Posterior vena cava (tissue), 2 donors: ENCODE data around the gene ARHGEF37. TPM values are rescaled to one million over a fixed set of nuclear protein-coding genes. Genes with fewer than 3 reads are reported as not detected.
"Not testable (repeated sequence)": the region's sequence is repeated elsewhere in the genome, so short reads cannot be mapped to it uniquely, and the experiment has no call there.

Experiments
- DNase-seq: peaks from one replicate; pipeline ENCODE4 v3.0.0-alpha.2; 2020; ENCODE audit warnings: low spot score
- intact Hi-C, 2 donors: fragments of 100-400 bp; cut with DNase I; formaldehyde crosslinking; loops; one replicate each; pipeline versions ENCODE4 v1.14.1 to v1.14.2; 2022 to 2023
- total RNA-seq, 2 donors: library from RNA; stranded (reverse); fragmentation: NEBNext Ultra II Directional; extraction: Animal tissue kit (Norgen Biotek cat#: 25700); gene quantifications; one replicate each; pipeline ENCODE4 v1.2.1, GENCODE V29; 2021
- donor health status: DM: yes; HTN: yes; CAD: no.
- donor health status: DM: yes; HTN: yes; CAD: no.

The ARHGEF37 gene
- total RNA-seq, 2 donors from 2014 or later, result 10.7 to 11.0 TPM

DNA sequence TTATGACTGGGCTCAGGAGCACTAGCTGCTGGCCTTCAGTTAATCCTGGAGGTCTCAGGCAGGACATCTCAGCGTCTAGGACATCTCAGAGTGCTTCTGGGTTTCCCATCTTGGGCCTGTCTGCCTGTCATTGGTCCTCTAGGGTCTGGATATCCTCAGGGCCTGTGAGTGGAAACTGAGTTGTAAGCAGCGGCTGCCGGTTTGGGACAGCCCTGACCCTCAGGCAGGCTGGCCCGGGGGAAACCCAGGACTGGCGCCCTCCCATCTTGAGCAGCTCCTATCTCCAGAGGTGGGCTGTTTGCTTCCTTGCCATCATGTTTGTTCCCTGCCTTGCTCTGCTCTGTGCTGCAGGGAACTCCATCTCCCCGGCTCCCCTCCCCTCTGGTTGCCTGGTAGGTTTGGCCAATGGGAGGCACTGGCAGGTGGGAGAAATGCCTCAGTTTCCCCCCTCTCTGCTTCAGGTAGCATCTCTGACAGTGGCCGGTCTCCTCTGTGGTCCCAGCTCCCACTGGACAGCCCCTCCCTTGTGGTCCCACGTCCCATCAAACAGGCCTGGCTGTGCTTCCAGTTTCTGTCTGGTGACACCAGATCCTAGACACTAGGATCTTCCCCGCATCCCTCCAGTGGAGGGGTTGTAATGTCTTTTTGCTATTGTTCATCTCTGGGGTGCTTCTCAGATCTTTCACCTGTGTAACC is 57.4 kb downstream of the ARHGEF37 start:
- intact Hi-C loops, result loop anchor here (5.0 kb wide), 2 partner anchors 189 to 194 kb away; no protein-coding TSS in a partner anchor
- DNase-seq, result no peak

DNA sequence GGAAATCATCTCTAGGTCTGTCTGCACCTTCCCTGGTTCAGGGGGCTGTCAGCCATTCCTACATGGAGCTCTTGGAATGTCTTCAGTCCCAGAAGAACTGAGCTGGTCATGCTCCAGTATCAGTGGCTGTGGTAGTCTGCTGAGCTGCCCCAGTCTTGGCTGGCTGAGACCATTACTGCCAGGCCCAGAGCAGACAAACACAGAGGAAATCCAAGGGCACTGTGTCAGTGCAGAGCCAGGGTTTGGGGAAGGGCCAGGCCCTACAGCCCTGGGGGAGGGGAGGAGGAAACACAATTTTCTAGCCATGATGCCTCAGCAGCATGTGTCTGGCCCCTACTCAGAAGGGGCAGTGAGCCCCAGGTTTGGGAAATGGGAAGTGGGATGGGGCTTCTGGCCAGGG is 58.4 kb downstream of the ARHGEF37 start:
- no peak for DNase-seq

DNA sequence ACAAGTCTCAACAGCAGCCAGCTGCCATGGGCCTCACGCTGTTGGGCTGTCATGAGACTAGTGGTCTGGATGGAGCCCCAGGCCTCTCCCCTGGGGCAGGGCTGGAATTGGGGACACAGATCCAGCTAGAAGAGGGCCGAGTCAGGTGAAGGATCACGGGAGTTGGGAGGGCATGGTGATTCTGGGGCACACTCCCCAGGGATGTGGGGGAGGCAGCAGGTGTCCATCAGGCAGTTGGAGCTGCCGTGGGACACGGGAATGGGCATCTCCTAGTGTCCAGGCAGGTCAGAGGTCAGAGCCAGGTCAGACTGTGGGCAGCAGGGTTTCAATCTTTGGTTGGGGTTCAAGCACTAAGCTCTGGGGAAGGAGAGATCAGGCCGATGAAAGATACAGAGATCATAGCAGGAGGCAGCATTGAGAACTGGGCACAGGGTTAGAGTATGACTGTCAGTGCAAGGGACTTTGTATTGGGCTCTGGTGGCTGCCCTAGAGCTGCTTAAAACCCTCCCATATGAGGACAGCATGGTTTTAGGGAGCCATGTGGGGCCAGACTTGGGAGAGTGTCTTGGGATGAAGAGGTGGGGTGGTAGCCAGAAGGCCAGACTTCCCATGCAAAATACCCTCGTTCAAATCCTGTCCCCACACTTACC is 59.2 kb downstream of the ARHGEF37 start:
- DNase-seq, result no peak
- intact Hi-C loops, result no loop called here

More for the DNA sequence above, 58.4 kb downstream of the ARHGEF37 start:
- intact Hi-C loops, result loop anchor here (5.0 kb wide), 2 partner anchors 188 to 193 kb away; no protein-coding TSS in a partner anchor

DNA sequence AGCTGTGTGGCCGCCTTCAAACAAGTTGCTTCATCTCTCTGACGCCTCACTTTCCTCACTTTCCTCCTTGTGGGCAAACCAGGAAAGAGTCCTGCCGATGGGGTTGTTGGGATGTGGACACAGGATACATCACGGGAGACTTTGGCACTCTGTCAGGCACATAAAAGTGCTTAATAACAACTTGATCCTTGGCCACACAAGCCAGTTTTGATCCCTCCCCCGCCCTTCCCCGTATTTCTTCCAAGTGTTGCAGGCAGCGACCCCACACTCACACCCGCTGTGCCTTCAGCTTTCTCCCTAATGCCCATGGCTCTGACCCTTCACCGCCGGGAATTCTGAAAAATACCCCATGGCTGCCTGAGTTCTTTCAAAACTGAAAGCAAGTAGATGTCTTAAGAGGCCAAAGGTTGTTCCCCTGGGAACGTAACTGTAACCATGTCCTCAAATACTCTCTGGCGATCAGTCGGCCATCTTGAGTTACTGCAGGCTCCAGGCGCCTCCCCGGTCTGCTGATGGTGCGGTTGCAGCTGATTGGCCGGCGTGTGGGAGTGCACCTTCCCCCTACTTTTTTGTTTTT is 59.8 kb downstream of the ARHGEF37 start:
- intact Hi-C loops, result no loop called here
- DNase-seq, result no peak

DNA sequence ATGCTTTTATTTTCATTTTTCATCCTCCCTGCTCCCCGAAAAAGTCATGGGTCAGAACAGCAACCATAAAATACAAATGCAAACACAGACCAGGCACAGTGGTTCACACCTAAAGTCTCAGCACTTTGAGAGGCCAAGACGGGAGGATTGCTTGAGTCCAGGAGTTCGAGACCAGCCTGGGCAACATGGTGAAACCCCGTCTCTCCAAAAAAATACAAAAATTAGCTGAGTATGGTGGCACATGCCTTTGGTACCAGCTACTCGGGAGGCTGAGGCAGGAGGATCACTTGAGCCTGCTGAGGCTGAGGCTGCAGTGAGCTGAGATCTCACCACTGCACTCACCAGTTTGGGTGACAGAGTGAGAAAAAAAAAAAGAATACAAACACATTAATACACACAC is 60.3 kb downstream of the ARHGEF37 start:
- intact Hi-C loops, result no loop called here
- no peak for DNase-seq

DNA sequence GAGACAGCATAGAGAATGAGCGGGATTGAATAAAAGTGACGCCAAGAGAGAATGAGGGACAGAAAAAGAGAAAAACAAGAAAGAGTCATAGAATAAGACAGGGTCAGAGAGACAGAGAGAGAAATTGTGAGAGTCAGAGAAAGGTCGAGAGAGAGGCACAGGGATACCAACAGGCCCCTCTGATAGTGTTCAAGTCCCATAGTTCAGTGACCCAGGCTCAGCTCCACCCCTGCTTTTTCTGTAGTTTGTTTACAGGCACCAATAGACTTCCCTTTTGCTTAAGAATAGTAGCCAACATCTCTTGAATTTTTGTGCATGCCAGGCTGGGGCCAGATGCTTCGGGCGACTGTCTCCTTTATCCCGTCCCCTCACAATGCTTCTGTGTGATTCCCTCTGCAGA is 62.5 kb downstream of the ARHGEF37 start:
- intact Hi-C loops, result no loop called here
- no peak for DNase-seq

DNA sequence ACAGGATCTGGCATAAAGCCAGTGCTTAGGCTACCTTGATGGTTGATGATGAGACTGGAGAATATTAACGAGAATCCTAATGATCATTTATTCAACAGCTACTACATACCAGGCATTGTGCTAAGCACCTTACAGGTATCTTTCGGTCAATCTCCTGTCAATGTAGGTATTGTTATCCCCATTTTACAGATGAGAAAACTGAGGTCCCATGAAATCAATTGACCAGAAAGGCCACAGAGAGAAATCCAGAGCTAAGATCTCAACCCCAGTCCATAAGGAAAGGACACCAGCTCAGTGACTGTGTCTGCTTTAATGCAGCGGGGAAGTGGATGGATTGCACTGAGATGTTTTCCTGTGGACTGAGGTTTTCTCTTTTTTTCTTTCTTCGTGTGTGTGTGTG is 63.3 kb downstream of the ARHGEF37 start:
- intact Hi-C loops, result no loop called here
- no peak for DNase-seq

DNA sequence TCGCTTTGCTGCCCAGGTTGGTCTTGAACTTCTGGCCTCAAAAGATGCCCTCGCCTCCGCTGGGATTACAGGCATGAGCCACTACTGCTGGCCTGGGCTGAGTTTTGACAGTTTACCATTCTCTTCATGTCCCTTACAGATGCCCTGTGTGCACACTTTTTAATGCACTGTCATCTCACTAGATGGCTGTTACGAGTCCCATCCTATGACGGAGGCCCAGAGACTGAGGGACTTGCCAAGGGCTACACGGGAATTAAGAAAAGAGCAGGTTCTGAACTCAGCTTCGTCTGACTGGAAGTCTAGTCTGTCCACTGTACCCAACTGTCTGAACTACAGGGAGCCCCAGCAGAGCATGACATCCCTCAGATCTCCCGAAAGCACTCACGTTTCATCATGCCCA is 63.9 kb downstream of the ARHGEF37 start:
- DNase-seq, result no peak
- intact Hi-C loops, result no loop called here

DNA sequence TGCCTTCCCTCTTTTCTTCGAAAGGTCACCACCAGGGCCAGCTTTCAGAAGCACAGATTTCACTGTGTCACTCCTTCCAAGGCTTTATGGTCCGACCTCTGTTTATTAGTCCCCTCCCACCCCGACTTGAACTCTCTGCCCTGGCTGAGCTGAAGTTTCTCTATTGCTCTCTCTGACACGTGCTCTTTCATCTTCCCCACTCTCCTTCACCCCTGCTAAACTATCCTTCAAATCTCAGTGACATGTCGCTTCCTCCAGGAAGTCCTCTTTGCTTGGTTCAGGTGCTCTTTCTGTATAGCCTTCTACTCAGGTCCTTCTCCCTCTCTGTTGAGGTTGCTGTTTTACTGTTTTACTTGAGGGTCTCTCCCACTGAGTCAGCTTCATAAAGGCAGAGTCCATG is 64.4 kb downstream of the ARHGEF37 start:
- DNase-seq, result no peak
- intact Hi-C loops, result no loop called here

DNA sequence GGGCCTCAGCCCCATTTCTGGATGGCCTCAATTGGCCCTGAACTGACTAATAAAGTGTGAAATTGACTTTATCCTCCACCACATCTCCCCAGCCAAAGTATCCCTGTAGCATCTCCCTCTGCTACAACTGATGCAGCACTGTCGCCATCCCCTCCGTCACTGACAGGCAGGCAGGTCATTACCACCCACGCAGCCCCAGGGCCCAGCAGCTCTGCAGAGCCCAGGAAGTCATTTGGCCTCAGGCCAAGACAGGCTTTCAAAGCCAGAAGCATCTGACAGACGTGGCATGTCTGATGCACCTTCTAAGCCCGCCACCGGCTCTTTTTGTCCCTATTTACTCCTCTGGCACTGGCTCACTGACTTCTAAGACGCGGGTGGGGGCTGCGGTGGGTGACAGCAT is 65.3 kb downstream of the ARHGEF37 start:
- intact Hi-C loops, result no loop called here
- DNase-seq, result no peak

DNA sequence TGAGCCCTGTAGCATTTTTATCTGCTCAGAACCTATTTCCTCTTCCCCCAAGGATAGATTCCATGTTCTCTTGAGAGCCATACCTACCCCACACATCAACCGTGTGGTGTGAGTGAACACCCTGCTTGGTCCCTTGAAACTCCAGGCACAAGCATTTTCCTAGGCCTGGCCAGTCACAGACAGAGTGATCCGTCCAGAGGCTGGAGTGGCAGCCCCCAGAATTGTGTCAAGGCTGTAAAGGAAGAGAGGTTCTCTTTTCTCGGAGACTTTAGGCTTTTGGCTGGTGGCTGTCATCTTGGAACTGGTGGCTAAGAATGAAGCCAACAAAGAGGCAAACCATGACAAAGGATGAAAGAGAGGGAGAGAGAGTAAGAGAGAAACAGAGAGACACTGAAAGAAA is 66.0 kb downstream of the ARHGEF37 start:
- intact Hi-C loops, result no loop called here
- no peak for DNase-seq

DNA sequence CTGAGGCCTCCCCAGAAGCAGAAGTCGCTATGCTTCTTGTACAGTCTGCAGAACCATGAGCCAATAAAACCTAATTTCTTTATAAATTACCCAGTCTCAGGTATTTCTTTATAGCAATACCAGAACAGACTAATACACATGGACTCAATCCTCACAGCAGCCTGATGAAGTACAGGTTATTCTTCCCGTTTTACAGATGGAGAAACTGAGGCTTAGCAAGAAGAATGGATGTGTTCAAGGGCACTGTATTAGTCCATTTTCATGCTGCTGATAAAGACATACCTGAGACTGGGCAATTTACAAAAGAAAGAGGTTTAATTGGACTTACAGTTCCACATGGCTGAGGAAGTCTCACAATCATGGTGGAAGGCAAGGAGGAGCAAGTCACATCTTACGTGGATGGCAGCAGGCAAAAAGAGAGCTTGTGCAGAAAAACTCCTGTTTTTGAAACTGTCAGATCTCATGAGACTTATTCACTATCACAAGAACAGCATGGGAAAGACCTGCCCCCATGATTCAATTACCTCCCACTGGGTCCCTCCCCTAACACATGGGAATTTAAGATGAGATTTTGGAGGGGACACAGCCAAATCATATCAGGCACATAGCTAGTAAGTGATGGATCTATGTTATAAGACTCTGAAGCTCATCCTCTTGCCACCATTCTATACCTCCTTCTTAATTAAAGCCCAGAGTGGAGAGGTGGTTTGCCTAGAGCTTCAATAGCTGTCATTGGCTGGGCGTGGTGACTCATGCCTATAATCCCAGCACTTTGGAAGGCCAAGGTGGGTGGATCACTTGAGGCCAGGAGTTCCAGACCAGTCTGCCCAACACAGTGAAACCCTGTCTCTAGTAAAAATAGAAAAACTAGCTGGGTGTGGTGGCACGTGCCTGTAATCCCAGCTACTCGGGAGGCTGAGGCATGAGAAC is 67.4 kb downstream of the ARHGEF37 start:
- DNase-seq, intact Hi-C loops: not testable (repeated sequence)

DNA sequence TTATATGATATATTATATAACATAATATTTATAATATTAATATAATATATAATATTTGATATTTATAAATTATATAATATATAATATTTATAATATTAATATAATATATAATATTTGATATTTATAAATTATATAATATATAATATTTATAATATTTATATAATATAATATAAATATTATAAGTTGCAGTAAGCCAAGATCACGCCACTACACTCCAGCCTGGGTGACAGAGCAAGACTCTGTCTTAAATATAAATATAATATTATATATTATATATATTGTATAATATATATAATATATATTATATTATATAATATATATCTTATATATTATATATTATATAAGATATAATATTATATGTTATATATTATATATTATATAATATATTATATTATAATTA is 68.4 kb downstream of the ARHGEF37 start:
- DNase-seq, intact Hi-C loops: not testable (repeated sequence)

DNA sequence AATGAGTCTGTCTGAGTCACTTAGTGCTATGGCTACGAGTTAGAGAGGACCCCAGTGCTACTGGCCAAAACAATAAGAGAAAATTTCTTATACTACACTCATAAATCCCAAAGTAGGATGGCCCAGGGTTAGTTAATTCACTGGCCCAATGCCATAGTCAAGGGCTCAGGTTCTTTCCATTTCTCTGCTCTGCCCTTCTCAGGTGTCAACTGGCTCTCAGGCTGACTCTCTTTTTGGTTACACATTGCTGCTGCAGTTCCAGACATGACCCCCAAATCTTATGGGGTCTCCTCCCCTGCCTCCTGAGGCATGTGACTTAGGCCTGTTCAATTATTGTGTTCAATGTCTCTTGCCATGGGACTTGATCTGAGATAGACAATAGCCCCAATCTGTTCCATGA is 70.4 kb downstream of the ARHGEF37 start:
- intact Hi-C loops, result no loop called here
- no peak for DNase-seq

DNA sequence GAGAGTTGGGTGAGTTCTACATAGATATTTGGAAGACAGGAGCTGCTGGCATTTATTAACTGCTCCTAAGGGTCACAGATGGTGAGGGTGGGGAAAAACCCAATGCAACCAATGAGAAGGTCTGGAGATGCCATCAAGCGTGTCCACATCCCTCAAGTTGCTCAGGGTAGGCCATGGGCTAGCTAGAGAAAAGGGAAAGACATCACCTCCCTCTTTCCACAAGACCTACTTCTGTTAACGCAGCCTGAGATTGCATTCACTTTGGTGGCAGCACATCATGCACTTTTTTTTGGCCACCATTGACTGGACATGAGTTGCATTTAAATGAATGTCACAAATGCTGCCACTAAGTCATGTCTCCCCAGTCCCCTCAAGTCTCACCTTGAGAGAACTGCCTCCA is 71.4 kb downstream of the ARHGEF37 start:
- intact Hi-C loops, result no loop called here

DNA sequence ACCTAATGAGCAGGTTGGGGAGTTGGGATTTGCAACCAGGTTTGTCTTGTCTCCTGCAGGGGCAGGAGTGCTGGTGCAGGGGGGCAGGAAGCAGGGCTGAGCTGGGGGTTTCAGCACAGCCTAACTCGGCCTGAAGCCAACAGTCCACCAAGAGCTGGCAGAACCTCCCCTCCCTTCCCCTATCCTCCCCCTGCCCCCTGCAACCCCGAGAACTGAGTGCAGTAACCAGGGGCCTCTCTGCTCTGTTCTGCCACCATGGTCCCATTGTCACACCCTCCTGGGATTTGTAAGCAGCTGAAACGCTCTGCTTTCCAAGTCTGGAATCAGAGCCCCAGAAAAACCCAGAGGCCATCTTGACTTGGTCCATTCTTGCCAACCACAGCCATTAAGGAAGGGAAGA is 72.9 kb downstream of the ARHGEF37 start:
- DNase-seq, result no peak
- intact Hi-C loops, result no loop called here

More for the DNA sequence above, 71.4 kb downstream of the ARHGEF37 start:
- DNase-seq, result no peak

DNA sequence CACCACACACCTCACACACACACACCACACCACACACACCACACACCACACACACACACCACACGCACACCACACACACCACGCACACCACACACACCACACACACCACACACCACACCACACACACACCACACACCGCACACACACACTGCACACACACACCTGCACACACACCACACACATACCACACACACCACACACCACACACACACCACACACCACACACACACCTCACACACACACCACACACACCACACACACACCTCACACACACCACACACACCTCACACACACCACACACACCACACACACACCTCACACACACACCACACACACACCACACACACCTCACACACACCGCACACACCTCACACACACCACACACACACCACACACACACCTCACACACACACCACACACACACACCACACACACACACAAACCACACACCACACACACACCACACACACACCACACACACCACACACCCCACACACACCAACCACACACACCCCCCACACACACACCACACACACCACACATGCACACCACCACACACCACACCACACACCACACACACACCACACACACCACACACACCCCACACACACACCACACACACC is 73.7 kb downstream of the ARHGEF37 start:
- intact Hi-C loops, result loop anchor here in 1 of 2 donors (5.0 kb wide), 1 partner anchor 172 kb away; no protein-coding TSS in a partner anchor
- DNase-seq, result no peak

DNA sequence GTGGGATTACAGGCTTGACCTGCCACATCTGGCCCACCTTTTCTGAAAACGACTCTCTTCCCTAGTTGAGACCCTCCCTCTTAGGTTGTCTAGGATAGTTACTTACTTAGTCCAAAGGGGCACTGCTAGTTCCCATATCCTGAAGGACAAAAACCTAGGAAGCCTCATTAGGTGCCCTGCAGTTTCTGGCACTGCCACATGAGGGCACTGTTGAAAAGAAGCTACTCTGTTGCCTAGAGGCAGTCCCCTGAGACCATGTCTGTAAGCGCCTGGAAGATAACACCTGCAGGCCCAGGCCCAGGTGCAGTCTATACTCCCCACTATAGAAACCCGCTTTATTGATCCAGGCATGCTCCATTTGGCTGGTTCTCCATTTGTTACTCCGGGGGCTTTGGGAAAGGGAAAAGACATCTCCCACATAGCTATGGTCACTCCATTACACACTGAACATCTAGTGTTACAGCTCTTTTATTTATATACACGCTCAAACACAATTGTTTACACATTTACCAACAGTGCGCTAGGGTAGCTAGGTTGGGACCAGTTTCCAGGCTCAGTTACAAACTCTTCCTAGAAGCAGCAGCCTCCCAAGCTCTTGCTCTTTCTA is 75.4 kb downstream of the ARHGEF37 start:
- intact Hi-C loops, result loop anchor here in 1 of 2 donors (5.0 kb wide), 1 partner anchor 171 kb away; no protein-coding TSS in a partner anchor

DNA sequence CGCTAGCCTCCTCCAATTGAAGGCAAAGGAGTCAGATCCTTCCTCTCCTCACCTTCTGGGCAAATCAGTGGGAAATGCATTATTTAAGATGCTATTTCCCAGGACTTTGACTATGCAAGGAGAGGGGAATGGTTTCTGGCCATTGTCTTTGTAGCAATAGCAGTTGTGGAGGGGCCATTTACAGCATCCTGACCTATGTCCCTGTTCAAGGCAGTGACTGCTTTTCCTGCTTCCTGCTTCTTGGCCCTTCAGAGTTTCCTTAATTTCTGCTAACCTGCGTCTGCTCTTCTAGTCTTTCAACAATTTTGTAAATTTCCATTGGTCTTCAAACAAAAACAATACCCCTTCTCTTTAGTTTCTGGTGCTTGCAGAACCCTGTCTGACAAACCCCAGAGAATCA is 76.0 kb downstream of the ARHGEF37 start:
- intact Hi-C loops, result loop anchor here in 1 of 2 donors (5.0 kb wide), 1 partner anchor 170 kb away; no protein-coding TSS in a partner anchor
- no peak for DNase-seq

More for the DNA sequence above, 75.4 kb downstream of the ARHGEF37 start:
- no peak for DNase-seq
